SK-N-DZ (cell line): ENCODE results near the gene ZNF804A. TPM values are rescaled to one million over a fixed set of nuclear protein-coding genes. Genes with fewer than 3 reads are reported as not detected.
A peak's percentile ranks its signal among the peaks of the same experiment; 100 is the strongest.

Experiments
- DNase-seq: peaks from one replicate; pipeline ENCODE4 v3.0.0-alpha.2; 2015; ENCODE audit warnings: low spot score
- polyA plus RNA-seq, 2 experiments: library from polyadenylated mRNA; depleted of rRNA; stranded (reverse); fragments of >200 nt; gene quantifications; 2 replicates each; pipeline ENCODE4 v1.2.3, GENCODE V29; 2014

Gene ZNF804A
- 12.4 and 13.0 TPM in 2 replicates for polyA plus RNA-seq (2014; cell fraction: cytosol; rRNA removed)
- polyA plus RNA-seq (2014; cell fraction: nucleus; rRNA removed), result 6.5 and 8.1 TPM in 2 replicates

DNA sequence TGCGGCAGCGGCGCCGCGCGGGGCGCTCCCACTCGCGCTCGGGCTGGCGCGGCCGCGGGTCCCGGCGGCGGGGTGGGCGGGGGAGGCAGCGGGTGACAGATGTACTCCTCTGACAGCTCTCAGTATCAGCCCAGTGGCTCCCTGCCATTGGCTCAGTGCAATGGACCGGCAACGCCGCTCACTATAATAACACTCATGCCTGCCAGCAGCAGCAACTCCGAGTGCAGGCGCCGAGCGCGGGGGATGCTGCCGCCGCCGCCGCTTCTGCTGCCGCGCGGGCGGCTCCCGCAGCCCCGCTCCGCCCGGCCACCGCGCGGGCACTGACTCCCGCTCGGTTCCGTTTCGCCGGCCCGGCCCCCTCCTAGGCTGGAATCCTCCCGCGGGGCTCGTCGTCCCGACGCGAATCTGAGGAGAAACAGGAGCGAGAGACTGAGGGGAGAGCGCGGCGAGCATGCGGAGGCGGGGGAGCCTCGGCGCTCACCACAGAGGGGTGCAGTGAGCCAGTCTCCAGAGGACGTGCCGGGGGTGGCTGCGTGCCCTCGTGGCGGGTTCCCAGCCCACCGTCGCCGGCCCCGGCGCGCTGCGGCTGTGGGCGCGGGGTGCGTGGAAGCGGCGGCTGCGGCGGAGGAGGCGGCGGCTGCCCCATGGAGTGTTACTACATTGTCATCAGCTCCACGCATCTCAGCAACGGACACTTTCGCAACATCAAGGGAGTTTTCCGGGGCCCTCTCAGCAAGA, at the start of gene ZNF804A:
Gene ZNF804A, plus strand, starts transcription at position 214 of the 738 bp plus-strand sequence. Its CDS starts 431 bp downstream, at position 645.
- DNase-seq, result peak; percentile 85

DNA sequence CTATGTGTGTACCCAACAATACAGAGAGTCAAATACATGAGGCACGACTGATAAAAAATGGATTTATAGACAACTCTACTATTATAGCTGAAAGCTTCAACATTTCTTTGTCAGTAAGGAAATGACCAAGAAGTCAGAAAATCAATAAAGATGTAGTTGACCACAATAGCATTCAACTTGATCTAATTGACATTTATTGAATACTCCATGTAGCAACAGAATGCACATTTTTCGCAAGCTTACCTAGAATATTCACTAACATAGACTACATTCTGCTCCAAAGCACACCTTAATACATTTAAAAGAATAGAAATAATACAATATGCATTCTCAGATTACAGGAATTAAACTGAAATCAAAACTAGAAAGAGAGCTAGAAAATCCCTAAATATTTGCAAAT, 49.2 kb upstream of the ZNF804A start:
- no peak for DNase-seq

DNA sequence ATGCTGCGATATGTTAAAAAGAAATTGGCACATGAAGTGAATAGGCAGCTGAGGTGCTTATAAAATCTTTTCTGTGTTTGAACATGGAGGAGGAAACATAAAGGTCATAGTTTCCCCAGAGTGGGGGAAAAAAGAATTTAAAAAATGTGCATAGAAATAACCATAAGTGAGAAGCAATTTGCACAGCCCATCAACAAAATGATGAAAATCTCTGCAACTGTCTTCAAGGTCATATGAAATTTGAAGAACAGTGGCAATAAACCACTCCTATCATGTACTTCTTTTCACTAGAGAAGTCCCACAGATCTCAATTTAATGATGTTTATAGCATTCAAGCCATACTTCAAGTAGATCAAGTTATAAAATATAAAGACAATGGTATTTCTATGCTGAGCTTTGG, 46.7 kb upstream of the ZNF804A start:
- no peak for DNase-seq

DNA sequence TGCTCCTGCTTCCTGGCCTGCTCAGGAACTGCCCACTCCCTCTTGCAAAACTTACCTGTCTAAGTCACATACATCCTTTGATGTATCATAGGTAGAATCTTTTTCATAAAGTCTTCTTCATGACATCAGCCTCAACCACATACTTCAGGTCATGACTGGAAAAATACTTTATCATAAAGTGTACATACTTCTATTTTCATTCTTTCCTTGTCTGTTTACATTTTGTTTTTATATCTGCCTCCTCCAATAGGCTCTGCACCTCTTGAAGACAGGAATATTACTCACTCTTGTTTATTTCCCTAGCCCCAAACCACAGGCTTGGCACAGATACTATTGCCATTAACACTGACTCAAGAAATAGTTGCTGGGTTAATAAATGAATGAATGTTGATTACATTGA, 43.6 kb upstream of the ZNF804A start:
- DNase-seq, result no peak

DNA sequence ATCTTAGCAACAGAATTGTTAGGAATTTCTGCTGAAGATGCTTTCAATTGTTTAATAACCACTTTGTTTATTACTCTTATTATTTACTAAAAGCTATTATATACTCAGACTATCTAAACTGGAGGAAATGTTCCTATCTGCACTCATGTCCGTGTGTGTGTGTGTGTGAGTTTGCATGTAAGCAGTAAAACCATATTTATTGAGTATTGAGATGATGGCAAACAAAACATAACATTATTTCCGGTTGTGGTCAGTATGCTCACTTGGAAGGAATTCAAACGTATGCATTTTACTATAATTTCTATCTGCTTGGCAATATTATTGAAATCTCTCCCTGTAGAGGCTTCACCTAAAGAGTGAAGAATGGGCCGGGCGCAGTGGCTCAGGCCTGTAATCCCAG, 43.0 kb upstream of the ZNF804A start:
- no peak for DNase-seq

DNA sequence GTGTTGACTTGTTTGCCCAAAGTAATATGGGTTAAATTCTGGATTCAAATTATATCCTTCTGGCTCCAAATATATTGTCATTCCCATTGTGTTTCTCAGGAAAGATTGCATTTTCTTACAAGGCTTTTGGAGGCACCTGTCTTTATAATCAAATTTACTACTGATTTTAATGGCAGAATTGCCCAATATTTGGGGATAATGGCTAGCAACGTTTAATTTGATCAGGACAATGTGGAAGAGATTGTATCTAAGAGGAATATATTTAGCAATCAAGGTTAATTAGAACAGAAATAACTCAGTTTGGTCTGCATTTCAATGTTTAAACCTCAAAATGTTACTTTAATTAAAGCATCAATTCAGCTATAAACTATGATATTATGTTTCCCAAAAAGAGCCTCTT, 41.7 kb upstream of the ZNF804A start:
- DNase-seq, result peak; percentile 44

DNA sequence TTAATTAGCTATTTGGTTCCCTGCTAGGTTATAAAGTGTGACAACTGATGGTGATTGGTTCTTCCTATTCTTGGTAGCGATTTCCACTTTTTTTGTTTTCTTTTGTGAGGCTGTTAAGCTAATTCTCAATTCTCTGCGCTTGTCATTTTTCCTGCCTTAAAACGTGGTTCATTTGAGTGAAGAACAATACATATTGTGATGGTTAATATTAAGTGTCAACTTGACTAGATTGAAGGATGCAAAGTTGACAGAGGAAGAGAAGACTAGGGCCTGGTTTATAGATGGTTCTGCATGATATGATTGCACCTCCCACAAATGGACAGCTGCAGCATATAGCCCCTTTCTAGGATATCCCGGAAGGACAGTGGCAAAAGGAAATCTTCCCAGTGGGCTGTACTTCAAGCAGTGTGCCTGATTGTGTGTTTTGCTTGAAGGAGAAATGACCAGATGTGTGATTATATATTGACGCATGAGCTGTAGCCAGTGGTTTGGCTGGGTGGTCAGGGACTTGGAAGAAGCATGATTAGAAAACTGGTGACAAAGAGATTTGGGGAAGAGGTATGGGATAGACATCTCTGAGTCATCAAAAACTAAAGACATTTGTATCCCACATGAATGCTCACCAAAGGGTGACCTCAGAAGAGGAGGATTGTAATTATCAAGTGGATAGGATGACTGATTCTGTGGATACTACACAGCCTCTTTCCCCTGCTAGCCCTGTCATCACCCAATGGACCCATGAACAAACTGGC, 39.4 kb upstream of the ZNF804A start:
- no peak for DNase-seq

DNA sequence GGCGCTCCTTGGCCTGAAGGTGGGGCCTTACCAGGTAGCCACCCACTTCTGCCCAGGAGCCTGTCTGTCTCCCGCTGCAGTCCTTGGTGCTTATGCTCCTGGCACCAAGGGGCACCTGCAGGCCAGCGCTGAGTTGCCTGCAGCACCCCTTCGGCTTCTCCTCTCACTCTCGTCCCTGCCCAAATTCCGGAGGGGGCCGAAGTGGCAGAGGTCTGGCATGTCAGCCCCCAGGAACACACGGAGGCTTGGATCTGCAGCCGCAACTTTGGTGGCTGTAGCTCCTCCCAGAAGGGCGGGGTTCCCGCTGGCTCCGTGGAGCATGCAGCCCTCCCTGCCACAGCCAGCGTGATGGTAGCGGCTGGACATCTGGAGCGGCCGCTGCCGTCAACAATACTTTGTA, 37.7 kb upstream of the ZNF804A start:
- DNase-seq, result no peak

DNA sequence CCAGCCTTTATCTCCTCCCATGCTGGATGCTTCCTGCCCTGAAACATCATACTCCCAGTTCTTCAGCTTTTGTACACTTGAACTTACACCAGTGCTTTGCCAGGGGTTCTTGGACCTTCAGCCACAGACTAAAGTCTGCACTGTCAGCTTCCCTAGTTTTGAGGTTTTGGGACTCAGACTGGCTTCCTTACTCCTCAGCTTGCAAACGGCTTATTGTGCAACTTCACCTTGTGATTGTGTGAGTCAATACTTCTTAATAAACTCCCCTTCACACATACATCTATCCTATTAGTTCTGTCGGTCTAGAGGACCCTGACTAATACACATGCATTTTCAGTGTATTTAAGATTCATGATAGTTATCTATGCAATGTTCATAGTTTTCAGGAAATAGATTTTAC, 35.8 kb upstream of the ZNF804A start:
- DNase-seq, result no peak

DNA sequence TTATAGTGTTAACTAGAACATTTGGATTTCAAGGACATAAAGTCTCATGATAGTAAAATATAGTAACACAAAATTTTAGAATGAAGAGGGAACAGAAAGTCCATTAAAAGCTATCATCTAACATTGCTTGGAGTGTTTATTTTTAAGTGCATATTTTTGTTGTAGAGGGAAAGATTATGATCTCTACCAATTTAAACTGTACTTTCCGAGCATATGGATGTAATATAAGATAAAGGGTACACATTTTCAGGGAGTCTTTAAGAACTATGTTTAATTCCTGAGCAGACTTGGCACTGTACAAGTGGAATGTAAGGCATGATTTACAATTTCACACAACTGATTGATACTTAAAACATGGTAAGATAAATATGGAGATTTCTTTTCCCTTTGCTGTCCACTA, 34.2 kb upstream of the ZNF804A start:
- no peak for DNase-seq

DNA sequence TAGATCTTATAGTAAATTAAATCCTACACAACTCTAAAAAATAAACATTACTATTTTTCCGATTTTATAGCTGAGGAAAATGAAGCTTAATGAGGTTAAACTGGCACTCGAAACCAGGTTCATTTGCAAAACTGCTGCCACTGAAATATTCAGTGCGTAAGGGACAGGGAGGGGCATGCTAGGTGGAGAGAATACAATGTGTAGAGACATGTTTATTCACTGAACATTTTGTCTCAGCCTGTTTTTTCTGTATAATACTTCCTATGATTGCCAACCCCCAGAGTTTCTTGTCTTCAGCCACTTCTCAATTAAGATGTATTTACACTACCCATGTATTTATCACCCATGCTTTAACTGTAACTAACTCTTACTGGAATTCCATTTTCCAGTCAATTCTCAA, 31.6 kb upstream of the ZNF804A start:
- DNase-seq, result no peak

DNA sequence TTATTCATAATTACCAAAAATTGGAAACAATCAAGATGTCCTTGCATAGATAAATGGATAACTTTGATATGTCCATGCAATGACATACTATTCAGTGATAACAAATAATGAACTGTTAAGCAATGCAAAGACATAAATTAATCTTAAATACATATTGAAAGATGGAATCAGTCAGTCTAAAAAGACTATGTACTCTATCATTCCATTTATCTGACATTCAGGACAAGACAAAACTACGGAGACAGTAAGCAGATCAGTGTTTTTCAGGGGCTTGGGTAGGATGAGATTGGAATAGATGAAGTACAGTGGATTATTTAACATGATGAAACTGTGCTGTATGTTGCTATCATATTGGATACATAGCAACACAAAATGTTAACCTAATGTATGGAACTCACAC, 21.3 kb upstream of the ZNF804A start:
- DNase-seq, result peak; percentile 89

DNA sequence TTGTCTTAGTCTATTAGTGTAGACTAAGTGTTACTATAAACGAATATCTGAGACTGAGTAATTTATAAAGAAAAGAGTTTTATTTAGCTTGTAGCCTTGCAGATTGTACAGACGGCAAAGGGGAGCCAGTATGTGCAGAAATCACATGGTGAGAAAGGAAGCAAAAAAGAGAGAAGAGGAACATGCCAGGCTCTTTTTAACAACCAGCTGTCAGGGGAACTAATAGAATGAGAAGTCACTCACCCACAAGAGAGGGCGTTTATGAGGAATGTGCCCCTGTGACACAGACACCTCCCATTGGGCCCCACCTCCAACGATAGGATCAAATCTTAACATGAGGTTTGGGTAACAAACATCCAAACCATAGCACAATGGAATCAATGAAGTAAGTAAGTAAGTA, 20.6 kb upstream of the ZNF804A start:
- DNase-seq, result peak; percentile 32

DNA sequence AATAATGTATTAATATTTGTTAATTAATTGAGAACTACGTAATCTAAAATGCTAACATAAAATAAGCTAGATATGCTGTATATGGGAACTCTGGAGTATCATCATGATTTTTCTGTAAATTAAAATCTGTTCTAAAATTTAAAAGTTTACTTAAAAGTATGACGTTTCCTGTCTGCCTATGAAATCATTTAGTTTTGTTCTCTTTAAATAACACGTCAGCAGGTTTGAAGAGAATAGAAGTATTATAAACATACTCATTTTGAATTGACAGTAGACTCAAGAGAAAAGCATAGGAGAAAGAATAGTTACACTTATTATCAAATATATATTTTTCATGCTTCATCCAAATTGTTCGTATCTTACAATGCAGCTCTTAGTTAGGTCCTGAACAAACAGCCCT, 19.1 kb upstream of the ZNF804A start:
- DNase-seq, result no peak

DNA sequence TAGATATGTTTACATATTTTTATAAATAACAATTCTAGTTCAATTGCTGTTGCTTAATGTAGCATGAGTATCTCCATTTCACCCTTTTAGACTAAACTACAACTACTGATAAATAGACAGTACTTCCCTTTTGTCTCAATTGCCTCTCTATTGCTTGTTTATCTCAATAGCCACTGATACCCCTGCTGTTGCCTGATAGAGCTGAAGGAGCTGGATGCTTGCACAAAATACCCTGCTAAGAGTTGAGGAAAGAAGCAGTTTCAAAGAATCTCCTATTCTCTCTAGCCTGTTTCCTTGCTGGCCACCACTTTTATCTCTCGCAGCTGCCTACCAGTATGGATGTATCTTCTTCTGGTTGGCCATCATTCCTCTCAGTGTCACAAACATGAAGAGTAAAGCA, 16.9 kb upstream of the ZNF804A start:
- DNase-seq, result no peak

DNA sequence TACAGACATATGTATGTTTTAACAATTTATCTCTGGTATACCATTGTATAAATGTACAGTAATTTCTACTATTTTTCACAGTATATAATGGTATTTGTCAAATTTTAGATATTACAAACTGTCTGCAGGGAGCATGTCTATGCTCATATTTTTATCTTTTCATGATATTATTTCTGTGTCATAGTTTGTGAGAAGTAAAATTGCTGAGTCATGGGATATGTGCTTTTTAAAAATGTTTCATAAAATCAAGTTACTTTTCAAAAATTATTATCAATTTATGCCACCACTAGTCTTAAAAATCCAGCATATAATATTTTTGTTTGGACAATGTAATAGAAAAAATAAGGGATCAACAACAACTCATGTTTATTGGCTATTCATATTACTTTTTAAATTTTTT, 9.1 kb upstream of the ZNF804A start:
- DNase-seq, result no peak

DNA sequence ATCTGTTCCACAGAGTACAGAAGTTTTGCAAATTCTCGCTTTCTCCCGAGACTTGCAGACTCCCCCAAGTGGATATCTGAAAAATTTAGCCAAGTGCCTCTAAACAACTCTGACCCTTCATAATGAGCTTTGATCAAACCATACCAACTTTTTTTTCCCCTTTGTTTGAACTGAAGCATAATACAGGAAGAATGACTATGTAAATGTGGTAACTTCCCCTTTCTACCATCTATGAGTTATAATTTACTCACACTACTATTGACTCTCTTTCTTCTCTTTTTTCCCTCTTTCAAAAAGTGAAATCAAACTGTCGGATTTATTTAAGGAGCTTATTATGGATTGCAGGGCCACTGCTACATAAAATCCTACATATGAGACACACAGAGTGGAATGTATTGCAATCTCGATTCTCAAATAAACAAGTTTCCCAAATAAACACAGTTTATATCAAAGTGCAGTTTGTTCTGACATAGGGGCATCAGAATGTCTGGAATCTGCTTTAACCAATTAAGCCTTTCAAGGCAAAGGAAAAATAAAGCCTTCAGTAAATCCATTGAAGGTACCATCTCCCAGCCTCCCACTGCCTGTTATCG, 1.4 kb upstream of the ZNF804A start:
- peak; percentile 18 for DNase-seq

DNA sequence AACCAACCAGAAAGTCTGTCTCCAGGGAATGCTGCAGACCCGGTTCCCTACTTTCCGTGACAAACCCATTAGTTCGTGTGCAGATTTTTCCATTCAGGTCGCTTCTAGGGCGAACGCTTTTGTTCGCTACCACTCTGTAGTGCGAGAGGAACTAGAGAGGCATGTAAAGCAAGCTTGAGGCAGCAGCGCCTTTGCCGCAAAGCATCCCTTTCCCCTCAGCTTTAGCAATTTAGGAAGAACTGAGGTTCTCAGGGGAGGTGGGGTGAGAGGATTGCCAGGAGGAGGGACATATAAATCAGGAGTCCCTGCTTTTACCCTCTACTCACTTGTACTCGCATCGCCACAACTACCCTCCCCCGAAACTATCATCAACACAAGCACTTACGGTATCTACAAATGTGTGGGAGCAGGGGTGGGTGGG, 748 bp upstream of the ZNF804A start:
- peak; percentile 72 for DNase-seq

DNA sequence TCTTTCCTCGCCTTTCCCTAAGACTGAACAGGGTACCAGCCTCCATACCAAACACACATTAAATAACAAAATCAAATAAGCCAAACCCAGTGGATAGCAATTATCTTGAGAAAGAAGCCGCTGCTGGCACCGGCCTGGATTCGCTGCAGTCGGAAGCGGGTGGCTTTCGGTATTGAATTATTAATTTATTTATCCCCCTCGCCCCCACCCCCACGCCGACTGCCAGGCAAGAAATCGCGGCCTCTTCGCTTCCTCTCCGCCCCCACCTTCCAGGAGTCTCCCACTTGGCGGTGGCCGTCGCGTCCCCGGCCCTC, 370 bp upstream of the ZNF804A start:
- no peak for DNase-seq

DNA sequence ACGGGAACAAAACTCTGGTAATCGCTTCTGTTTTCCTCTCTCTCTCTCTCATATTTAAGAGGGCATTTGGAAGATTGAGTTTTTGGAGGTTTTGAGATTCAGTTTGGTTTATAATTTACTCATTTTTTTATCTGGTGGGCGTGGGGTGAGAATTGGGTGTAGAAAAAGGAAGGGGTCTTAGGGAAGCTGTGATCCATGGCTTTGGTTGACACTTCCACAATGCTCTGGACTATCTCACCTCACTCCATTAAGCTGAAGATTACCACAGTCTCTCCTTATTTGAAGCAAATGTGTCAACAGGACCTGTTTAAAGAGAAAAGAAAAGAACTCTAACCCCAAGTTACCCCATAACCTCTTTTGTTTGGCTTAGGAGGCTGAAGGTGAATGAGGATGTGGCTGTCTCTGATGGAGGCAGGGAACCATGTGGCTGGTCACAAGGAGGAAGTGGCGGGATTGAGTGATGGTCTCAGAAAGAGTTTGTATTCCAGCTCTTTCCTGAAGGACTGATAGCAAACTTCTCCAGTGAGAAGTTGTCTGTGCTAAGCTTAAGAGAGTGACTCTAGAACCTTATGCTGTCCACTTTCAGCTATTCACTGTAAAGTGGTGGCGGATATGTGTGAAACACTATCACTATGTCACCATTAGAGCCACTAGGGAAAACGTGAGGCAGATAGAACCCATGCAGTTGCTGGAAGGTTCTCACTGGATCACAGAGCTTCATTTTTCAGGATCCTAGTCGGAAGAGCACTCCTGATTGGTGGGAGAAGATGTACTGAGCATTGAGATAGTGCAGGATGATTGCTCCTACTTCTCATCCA, 934 bp downstream of the ZNF804A start:
- DNase-seq, result peak; percentile 69

DNA sequence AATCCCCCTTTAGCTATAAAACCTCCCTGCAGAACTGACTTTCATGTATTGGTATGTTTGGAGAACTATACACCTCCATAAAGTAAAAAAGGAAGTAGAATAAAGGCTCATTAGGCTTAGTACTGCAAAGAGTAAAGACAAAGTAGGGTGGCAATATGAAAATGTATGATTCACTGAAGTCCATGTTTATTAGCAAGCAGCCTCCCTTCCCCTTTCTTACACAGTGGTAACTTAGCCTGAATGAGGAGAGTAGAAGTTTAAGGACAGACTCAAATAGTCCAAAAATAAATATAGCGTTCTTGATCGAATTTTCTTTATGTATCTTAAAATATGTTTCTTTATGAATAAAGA, 1.5 kb downstream of the ZNF804A start:
- no peak for DNase-seq

DNA sequence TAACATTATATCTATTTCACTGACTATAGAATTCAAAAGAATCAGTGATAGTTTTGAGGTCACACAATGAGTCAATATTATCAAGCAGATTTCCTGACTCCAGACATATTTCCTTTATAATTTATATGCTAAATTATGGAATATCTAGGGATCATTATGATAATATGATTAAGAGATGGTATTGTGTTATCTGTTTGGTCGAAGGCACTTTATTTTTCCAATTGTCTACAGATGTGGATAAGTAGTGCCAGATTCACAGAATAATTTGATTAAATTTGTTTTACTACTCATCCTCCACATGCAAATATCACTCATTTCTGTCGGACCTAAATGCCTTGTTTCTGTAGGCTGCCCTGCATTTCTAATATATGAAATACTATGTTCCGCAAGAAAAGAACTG, 4.4 kb downstream of the ZNF804A start:
- DNase-seq, result peak; percentile 15
